Naive thymus-derived CD8-positive, alpha-beta T cell (primary cell): ENCODE results near the gene RPL13. TPM values are rescaled to one million over a fixed set of nuclear protein-coding genes. Genes with fewer than 3 reads are reported as not detected.
A peak's percentile ranks its signal among the peaks of the same experiment; 100 is the strongest.

Experiments
- ATAC-seq, 2 donors: fragments of 150-1000 bp; cut with Tn5 transposase in 1 of 2; sonication (Bioruptor Pico), chemical (Tn5 transposase) in 1 of 2; 1 replicate in 1 of 2; 2 replicates in 1 of 2; pipeline ENCODE4 v1.10.0; 2021; ENCODE audit warnings: mild to moderate bottlenecking in 2 of 2, moderate library complexity in 2 of 2
- POLR2A ChIA-PET: fragments of 350-600 bp; sonication (Branson Sonifier 250); formaldehyde crosslinking; loops from one replicate; lab custom pipeline; 2021; ENCODE audit warnings: antibody characterized with exemption; lab: Charles Lee
- DNase-seq, 10 donors: peaks; one replicate each; pipeline versions ENCODE4 v3.0.0 to v3.0.0-alpha.2; 2020 to 2022
- H3K27ac Mint-ChIP-seq, 10 donors: one replicate each; pipeline ENCODE4 v1.8.0; 2020 to 2022; ENCODE audit warnings: mild to moderate bottlenecking in 10 of 10, mixed read lengths in 10 of 10, moderate library complexity in 4 of 10, inconsistent platforms in 1 of 10
- H3K27me3 Mint-ChIP-seq, 5 donors: one replicate each; pipeline ENCODE4 v1.8.0; 2021 to 2022; ENCODE audit warnings: mixed read lengths in 5 of 5
- H3K36me3 Mint-ChIP-seq, 3 donors: one replicate each; pipeline ENCODE4 v1.8.0; 2020 to 2022; ENCODE audit warnings: mixed read lengths in 3 of 3, mild to moderate bottlenecking in 2 of 3, inconsistent platforms in 1 of 3
- H3K4me1 Mint-ChIP-seq, 4 donors: one replicate each; pipeline ENCODE4 v1.8.0; 2021 to 2022; ENCODE audit warnings: mixed read lengths in 4 of 4
- H3K4me3 Mint-ChIP-seq, 10 donors: one replicate each; pipeline ENCODE4 v1.8.0; 2020 to 2022; ENCODE audit warnings: mild to moderate bottlenecking in 10 of 10, mixed read lengths in 10 of 10, moderate library complexity in 6 of 10, inconsistent platforms in 1 of 10
- H3K9me3 Mint-ChIP-seq, 9 donors: one replicate each; pipeline ENCODE4 v1.8.0; 2020 to 2022; ENCODE audit warnings: mixed read lengths in 9 of 9, mild to moderate bottlenecking in 3 of 9, inconsistent platforms in 1 of 9, moderate library complexity in 1 of 9
- polyA plus RNA-seq, 3 donors: library from polyadenylated mRNA; unstranded; fragments of 300-500 nt; fragmentation: Illumina TruSeq; gene quantifications; one replicate each; pipeline ENCODE4 v1.2.3, GENCODE V29; 2021
- total RNA-seq, 8 experiments: library from RNA in 2 of 8; stranded (reverse) in 2 of 8; gene quantifications; one replicate each; pipeline ENCODE4 v1.2.3 and lab custom pipeline; 2021 to 2026

Gene RPL13
- total and polyA plus RNA-seq, 5 experiments from 2014 or later, result 5,034 to 7,902 (median 5,103) TPM

GRCh38 chr16:89574681-89575246 lies 14.3 kb downstream of the RPL13 start:
- Mint-ChIP-seq H3K4me3 (peak overlapping the region; percentile 48 to 72 (median 64)), H3K27ac (peak overlapping the region in 1 of 10 donors; percentile 25), H3K9me3 (no peaks in the 10 kb centered on the region), H3K36me3 (no peaks in the 10 kb centered on the region), H3K27me3 (peaks cover 3 to 27% (median 9%) of the 10 kb centered on the region in 5 donors), H3K4me1 (peaks cover 9 to 18% (median 14%) of the 10 kb centered on the region in 4 donors)
- peak; percentile 59 to 74 for ATAC-seq
- POLR2A ChIA-PET, result interaction anchor here (1.1 to 1.5 kb wide), 2 partner anchors 9 to 13 kb away, joined by 3 to 9 read pairs; no protein-coding TSS in a partner anchor
- DNase-seq, result peak in 5 of 10 donors; percentile 30 to 39 (median 34)

GRCh38 chr16:89575247-89576152 lies 15.0 kb downstream of the RPL13 start, which contains the start of gene CPNE7:
Gene CPNE7 (plus strand): TSS chr16:89575758. CDS start chr16:89575898, 140 bp downstream.
- H3K27me3 Mint-ChIP-seq, result peaks cover 3 to 27% (median 9%) of the 10 kb centered on the region in 5 donors
- peak within 1 kb of the TSS in 1 of 10 donors; percentile 25 for H3K27ac Mint-ChIP-seq
- H3K4me3 Mint-ChIP-seq, result peak within 1 kb of the TSS; percentile 48 to 72 (median 64)
- H3K36me3 Mint-ChIP-seq, result no peaks in the 10 kb centered on the region
- ATAC-seq (peak; percentile 45 to 48), DNase-seq (no peak)
- POLR2A ChIA-PET, result interaction anchor here (1.1 to 1.5 kb wide), 2 partner anchors 10 to 14 kb away, joined by 3 to 9 read pairs; no protein-coding TSS in a partner anchor
- no peaks in the 10 kb centered on the region for H3K9me3 Mint-ChIP-seq
- peaks cover 9 to 18% (median 14%) of the 10 kb centered on the region in 4 donors for H3K4me1 Mint-ChIP-seq

DNA sequence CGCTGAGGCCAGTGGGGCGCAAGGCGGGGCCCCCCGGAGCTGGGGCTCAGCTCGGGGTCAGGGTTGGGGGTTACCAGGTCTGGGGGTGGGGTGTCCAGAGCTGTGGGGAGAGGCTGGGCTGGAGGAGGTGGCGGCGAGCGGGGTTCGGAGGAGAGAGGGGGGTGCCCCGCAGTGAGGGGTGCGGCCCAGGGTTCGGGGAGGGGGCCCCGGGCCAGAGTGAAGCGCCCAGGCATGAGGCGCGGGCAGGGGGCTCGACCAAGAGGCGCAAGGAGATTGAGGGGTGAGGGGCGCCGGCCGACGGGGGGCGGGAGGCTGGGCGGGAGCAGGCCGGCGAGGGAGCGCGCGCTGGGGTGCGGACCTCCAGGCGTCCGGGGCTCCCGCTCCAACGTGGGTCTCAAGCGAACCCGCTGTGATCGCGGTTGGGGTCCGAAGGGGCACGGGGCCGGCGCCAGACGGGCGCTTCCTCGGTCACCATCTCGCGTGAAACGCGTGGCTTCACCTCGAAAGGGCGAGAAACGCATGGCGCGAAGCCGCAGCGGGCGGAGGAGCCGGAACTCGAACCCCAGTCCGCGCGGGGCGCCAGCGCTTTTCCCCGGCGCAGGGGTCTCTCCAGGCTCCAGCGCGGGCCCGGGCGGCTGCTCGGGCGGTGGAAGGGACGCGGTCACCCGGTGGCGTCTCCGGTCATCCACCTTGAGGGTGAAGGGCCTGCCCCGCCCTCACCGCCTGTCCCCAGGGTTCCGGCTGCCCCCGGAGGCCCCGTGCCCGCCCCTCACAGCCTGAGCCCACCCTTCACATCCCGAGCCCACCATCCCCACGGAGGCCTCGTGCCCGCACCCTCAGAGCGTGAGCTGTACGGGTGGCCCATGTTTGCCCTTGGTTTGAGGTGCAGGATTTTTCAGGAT lies 15.9 kb downstream of the RPL13 start:
- POLR2A ChIA-PET, result interaction anchor here (0.6 to 1.5 kb wide), 2 partner anchors 11 to 209 kb away, joined by 7 to 9 read pairs; no protein-coding TSS in a partner anchor
- Mint-ChIP-seq H3K4me3 (no peak overlapping the region), H3K27ac (no peak overlapping the region), H3K36me3 (no peaks in the 10 kb centered on the region), H3K4me1 (peaks cover 9 to 18% (median 13%) of the 10 kb centered on the region in 4 donors), H3K9me3 (no peaks in the 10 kb centered on the region), H3K27me3 (peaks cover 3 to 26% (median 9%) of the 10 kb centered on the region in 5 donors)
- DNase-seq (no peak), ATAC-seq (no peak)

DNA sequence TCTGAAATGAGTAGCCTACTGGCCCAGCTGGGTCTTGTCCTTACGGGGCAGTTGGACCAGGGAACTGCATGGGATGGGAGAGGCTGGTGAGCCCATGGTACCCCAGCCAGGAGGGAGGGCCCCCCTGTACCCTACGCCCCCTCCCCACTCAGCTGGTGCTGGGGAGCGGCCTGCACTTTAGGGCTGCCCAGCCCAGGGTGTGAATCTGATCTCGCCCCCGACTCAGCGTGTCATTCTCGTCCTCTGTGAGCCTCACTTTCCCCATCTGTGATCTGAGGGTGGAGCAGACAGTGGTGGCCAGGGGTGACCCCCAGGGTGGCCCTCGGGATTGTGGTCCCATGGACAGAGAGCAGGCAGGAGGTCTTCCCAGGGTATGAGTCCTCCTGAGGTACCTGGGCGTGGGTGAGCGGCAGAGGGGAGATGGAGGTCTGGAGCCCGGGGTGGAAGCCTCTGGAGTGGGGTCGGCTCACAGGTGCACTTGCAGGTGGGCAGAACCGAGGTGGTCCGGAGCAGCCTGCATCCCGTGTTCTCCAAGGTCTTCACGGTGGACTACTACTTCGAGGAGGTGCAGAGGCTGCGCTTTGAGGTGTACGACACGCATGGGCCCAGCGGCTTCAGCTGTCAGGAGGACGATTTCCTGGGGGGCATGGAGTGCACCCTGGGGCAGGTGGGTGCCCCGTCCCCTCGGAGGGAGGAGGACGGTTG lies 16.7 kb downstream of the RPL13 start:
- Mint-ChIP-seq H3K36me3 (no peaks in the 10 kb centered on the region), H3K27me3 (peaks cover 3 to 22% (median 9%) of the 10 kb centered on the region in 5 donors), H3K27ac (peak overlapping the region in 1 of 10 donors; percentile 48), H3K4me3 (peak overlapping the region in 4 of 10 donors; percentile 25 to 71 (median 26)), H3K4me1 (peaks cover 3 to 13% (median 7%) of the 10 kb centered on the region in 4 donors), H3K9me3 (no peaks in the 10 kb centered on the region)
- DNase-seq, result no peak
- POLR2A ChIA-PET, result interaction anchor here (0.6 to 0.7 kb wide), 2 partner anchors 13 to 209 kb away, joined by 4 to 7 read pairs; no protein-coding TSS in a partner anchor
- ATAC-seq, result no peak

DNA sequence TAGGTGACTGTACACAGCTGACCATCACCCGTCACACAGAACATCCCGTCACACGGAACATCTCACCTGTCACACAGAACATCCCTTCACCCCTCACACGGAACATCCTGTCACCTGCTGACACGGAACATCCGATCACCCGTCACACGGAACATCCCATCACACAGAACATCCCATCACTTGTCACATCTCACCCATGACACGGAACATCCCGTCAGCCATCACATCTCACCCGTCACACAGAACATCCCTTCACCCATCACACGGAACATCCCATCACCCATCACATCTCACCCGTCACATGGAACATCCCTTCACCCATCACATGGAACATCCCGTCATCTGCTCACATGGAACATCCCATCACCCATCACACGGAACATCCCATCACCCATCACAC lies 18.9 kb downstream of the RPL13 start:
- DNase-seq, result no peak
- peaks cover 0 to 2% (median 0%) of the 10 kb centered on the region in 4 donors for H3K4me1 Mint-ChIP-seq
- H3K27ac Mint-ChIP-seq, result no peak overlapping the region
- H3K27me3 Mint-ChIP-seq, result peaks cover 0 to 7% (median 0%) of the 10 kb centered on the region in 5 donors
- no peak overlapping the region for H3K4me3 Mint-ChIP-seq
- H3K36me3 Mint-ChIP-seq, result no peaks in the 10 kb centered on the region
- no peaks in the 10 kb centered on the region for H3K9me3 Mint-ChIP-seq
- POLR2A ChIA-PET, result interaction anchor here (0.7 kb wide), 2 partner anchors 145 to 171 kb away, joined by 3 to 4 read pairs; no protein-coding TSS in a partner anchor
- no peak for ATAC-seq

DNA sequence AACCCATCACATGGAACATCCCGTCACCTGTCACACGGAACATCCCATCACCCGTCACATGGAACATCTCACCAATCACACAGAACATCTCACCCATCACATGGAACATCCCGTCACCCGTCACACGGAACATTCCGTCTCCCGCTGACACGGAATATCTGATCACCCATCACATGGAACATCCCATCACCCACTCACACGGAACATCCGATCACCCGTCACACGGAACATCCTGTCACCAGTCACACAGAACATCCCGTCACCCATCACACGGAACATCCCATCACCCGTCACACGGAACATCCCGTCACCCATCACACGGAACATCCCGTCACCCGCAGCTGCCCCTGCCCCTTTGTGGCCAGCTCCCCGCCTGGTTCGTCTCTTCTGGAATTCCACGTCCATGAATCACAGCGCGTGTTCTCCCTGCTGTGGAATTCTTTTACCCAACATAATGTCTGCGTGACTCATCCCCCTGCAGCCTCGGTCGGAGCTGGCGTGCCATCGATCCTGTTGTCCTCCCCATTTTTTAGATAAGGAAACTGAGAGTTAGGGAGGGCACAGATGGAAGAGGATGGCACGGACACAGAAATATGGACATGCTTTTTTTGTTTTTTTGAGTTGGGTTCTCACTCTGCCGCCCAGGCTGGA lies 20.7 kb downstream of the RPL13 start:
- no peaks in the 10 kb centered on the region for H3K9me3 Mint-ChIP-seq
- no peaks in the 10 kb centered on the region for H3K36me3 Mint-ChIP-seq
- POLR2A ChIA-PET, result no interaction called here
- ATAC-seq (no peak), DNase-seq (no peak)
- H3K4me1 Mint-ChIP-seq, result no peaks in the 10 kb centered on the region
- peaks cover 0 to 7% (median 0%) of the 10 kb centered on the region in 5 donors for H3K27me3 Mint-ChIP-seq
- H3K4me3 Mint-ChIP-seq, result no peak overlapping the region
- no peak overlapping the region for H3K27ac Mint-ChIP-seq

DNA sequence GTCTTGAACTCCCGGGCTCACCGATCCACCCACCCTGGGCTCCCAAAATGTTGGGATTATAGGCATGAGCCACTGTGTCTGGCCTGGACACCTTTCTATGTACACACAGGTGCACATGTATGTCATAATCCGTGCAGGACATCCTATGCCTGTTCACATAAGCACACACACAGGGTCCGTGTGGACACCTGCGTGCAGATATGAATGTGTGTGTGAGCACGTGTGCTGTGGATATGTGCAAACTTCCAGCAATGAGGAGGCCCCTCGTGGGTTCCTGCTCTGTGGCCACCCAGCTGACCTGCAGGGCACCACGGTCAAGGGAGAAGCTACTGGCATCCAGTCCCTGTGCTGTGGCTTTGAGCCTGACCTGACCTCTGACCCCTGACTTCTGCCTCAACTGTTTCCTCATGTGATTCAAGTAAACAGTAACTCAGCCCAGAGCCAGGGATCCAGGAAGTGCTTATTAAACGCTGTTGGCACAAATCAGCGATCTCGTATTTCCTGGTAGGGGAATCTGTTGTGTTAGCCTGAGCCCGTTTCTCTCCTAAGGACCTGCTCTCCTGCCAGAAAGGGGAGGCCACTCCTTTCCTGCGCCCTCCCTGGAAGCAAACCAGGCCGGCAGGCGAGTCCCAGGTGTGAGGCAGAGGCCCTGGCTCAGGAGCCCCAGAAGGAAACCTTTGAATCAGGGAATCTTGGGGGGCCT lies 21.5 kb downstream of the RPL13 start:
- Mint-ChIP-seq H3K4me1 (no peaks in the 10 kb centered on the region), H3K9me3 (no peaks in the 10 kb centered on the region), H3K36me3 (no peaks in the 10 kb centered on the region), H3K27ac (no peak overlapping the region), H3K4me3 (no peak overlapping the region), H3K27me3 (peaks cover 0 to 7% (median 0%) of the 10 kb centered on the region in 5 donors)
- POLR2A ChIA-PET, result no interaction called here
- DNase-seq (no peak), ATAC-seq (no peak)

DNA sequence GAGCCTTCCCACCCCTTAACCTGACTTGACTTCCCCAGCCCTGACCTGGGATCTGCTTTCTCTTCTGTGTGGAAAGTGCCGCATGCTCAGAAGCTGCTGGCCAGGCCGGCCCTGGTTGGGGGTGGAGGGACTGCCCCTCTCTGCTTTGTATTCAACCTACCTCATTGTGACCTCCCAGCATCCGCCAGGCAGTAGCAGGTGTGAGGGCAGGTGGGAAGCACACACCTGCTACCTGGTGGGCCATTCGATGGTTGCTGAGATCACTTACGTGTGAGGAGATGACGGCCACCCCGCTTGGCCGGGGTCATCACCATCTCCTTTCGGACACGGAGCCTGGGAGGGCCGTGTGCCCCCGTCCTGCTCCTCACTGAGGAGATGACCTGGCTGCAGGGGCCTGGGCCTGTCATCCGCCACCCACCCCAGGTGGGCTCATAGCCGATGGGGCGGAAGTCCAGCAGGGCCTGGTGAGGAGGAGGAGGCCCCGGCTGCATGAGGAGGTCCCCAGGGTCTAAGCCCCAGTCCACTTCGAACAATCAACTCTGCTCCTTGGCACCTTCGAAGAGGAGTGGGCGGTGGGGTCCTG lies 22.2 kb downstream of the RPL13 start:
- no peak for ATAC-seq
- H3K4me3 Mint-ChIP-seq, result no peak overlapping the region

GRCh38 chr16:89583197-89583894 lies 22.9 kb downstream of the RPL13 start:
- no peak overlapping the region for H3K4me3 Mint-ChIP-seq
- no peak for ATAC-seq
- no peaks in the 10 kb centered on the region for H3K4me1 Mint-ChIP-seq
- no peaks in the 10 kb centered on the region for H3K9me3 Mint-ChIP-seq
- H3K27ac Mint-ChIP-seq, result no peak overlapping the region
- no peaks in the 10 kb centered on the region for H3K36me3 Mint-ChIP-seq
- POLR2A ChIA-PET, result no interaction called here
- H3K27me3 Mint-ChIP-seq, result peaks cover 0 to under 1% (median 0%) of the 10 kb centered on the region in 5 donors
- no peak for DNase-seq

More for the DNA sequence above, 22.2 kb downstream of the RPL13 start:
- DNase-seq, result no peak
- Mint-ChIP-seq H3K9me3 (no peaks in the 10 kb centered on the region), H3K27ac (no peak overlapping the region), H3K27me3 (peaks cover 0 to 2% (median 0%) of the 10 kb centered on the region in 5 donors), H3K36me3 (no peaks in the 10 kb centered on the region), H3K4me1 (no peaks in the 10 kb centered on the region)
- POLR2A ChIA-PET, result no interaction called here
